Measurements from ENCODE around the gene ZSCAN30. TPM values are rescaled to one million over a fixed set of nuclear protein-coding genes. Genes with fewer than 3 reads are reported as not detected.
"Not testable (repeated sequence)": the region's sequence is repeated elsewhere in the genome, so short reads cannot be mapped to it uniquely, and the experiment has no call there.

The ZSCAN30 gene
- total RNA-seq, 3 donors from 2014 or later = 5.0 to 8.5 (median 5.1) TPM

GRCh38 chr18:35236571-35237363 is 53.3 kb downstream of the ZSCAN30 start:
- DNase-seq (no peak), ATAC-seq (no peak)
- no peaks in the 10 kb centered on the region for H3K4me1 Mint-ChIP-seq (ENCODE audit: low read depth)
- no peaks in the 10 kb centered on the region for H3K9me3 Mint-ChIP-seq
- H3K36me3 Mint-ChIP-seq (ENCODE audit: insufficient read depth) = no peaks in the 10 kb centered on the region
- H3K27me3 Mint-ChIP-seq (ENCODE audit: low read depth) = no peaks in the 10 kb centered on the region
- no peak overlapping the region for H3K4me3 Mint-ChIP-seq

- Mint-ChIP-seq H3K9me3 (no peaks in the 10 kb centered on the region), H3K27me3 (ENCODE audit: low read depth) (no peaks in the 10 kb centered on the region), H3K36me3 (ENCODE audit: insufficient read depth) (no peaks in the 10 kb centered on the region), H3K4me3 (peak overlapping the region; percentile 54), H3K4me1 (ENCODE audit: low read depth) (peaks cover 3% of the 10 kb centered on the region)
- ATAC-seq (peak; percentile 78 to 85), DNase-seq (peak; percentile 76)
Measured at GRCh38 chr18:35231052-35231451, 59.0 kb downstream of the ZSCAN30 start.

GRCh38 chr18:35227254-35227653 is 62.8 kb downstream of the ZSCAN30 start:
- Mint-ChIP-seq H3K4me3 (no peak overlapping the region), H3K9me3 (no peaks in the 10 kb centered on the region), H3K4me1 (ENCODE audit: low read depth) (peaks cover 3% of the 10 kb centered on the region), H3K36me3 (ENCODE audit: insufficient read depth) (no peaks in the 10 kb centered on the region), H3K27me3 (ENCODE audit: low read depth) (peaks cover 3% of the 10 kb centered on the region)
- DNase-seq (no peak), ATAC-seq (peak; percentile 18 to 28)

- DNase-seq = no peak
- H3K9me3 Mint-ChIP-seq = no peaks in the 10 kb centered on the region
- H3K4me3 Mint-ChIP-seq = no peak overlapping the region
- peaks cover 3% of the 10 kb centered on the region for H3K27me3 Mint-ChIP-seq (ENCODE audit: low read depth)
- no peak for ATAC-seq
- H3K36me3 Mint-ChIP-seq (ENCODE audit: insufficient read depth) = no peaks in the 10 kb centered on the region
- no peaks in the 10 kb centered on the region for H3K4me1 Mint-ChIP-seq (ENCODE audit: low read depth)
Measured at GRCh38 chr18:35223797-35224196, 66.2 kb downstream of the ZSCAN30 start.

GRCh38 chr18:35220424-35220823 is 69.6 kb downstream of the ZSCAN30 start:
- DNase-seq = no peak
- ATAC-seq = no peak
- no peaks in the 10 kb centered on the region for H3K4me1 Mint-ChIP-seq (ENCODE audit: low read depth)
- no peak overlapping the region for H3K4me3 Mint-ChIP-seq
- H3K27me3 Mint-ChIP-seq (ENCODE audit: low read depth) = peaks cover 8% of the 10 kb centered on the region
- H3K36me3 Mint-ChIP-seq (ENCODE audit: insufficient read depth) = no peaks in the 10 kb centered on the region
- H3K9me3 Mint-ChIP-seq = no peaks in the 10 kb centered on the region

GRCh38 chr18:35219331-35219730 is 70.7 kb downstream of the ZSCAN30 start:
- H3K36me3 Mint-ChIP-seq (ENCODE audit: insufficient read depth); DNase-seq; H3K4me1 Mint-ChIP-seq (ENCODE audit: low read depth); H3K27me3 Mint-ChIP-seq (ENCODE audit: low read depth); H3K9me3 Mint-ChIP-seq; H3K4me3 Mint-ChIP-seq; ATAC-seq: not testable (repeated sequence)

- H3K4me1 Mint-ChIP-seq (ENCODE audit: low read depth); H3K27me3 Mint-ChIP-seq (ENCODE audit: low read depth); H3K9me3 Mint-ChIP-seq; H3K4me3 Mint-ChIP-seq; ATAC-seq; H3K36me3 Mint-ChIP-seq (ENCODE audit: insufficient read depth); DNase-seq: not testable (repeated sequence)
Measured at GRCh38 chr18:35216611-35217010, 73.4 kb downstream of the ZSCAN30 start.

- Mint-ChIP-seq H3K4me3 (no peak overlapping the region), H3K36me3 (ENCODE audit: insufficient read depth) (no peaks in the 10 kb centered on the region), H3K4me1 (ENCODE audit: low read depth) (no peaks in the 10 kb centered on the region), H3K27me3 (ENCODE audit: low read depth) (peaks cover 5% of the 10 kb centered on the region), H3K9me3 (no peaks in the 10 kb centered on the region)
- ATAC-seq (no peak), DNase-seq (no peak)
Measured at GRCh38 chr18:35215026-35215425, 75.0 kb downstream of the ZSCAN30 start.

- H3K4me1 Mint-ChIP-seq (ENCODE audit: low read depth) = not testable (repeated sequence)
Measured at GRCh38 chr18:35205746-35206458, 84.1 kb downstream of the ZSCAN30 start.

GRCh38 chr18:35205199-35205712 is 84.8 kb downstream of the ZSCAN30 start:
- no peaks in the 10 kb centered on the region for H3K4me1 Mint-ChIP-seq (ENCODE audit: low read depth)

More at GRCh38 chr18:35205746-35206458, 84.1 kb downstream of the ZSCAN30 start:
- DNase-seq; H3K36me3 Mint-ChIP-seq (ENCODE audit: insufficient read depth); H3K27me3 Mint-ChIP-seq (ENCODE audit: low read depth); ATAC-seq; H3K4me3 Mint-ChIP-seq; H3K9me3 Mint-ChIP-seq: not testable (repeated sequence)

GRCh38 chr18:35203067-35203466 is 87.0 kb downstream of the ZSCAN30 start:
- ATAC-seq = no peak
- no peaks in the 10 kb centered on the region for H3K36me3 Mint-ChIP-seq (ENCODE audit: insufficient read depth)
- peaks cover 8% of the 10 kb centered on the region for H3K27me3 Mint-ChIP-seq (ENCODE audit: low read depth)
- no peak for DNase-seq
- no peak overlapping the region for H3K4me3 Mint-ChIP-seq
- H3K4me1 Mint-ChIP-seq (ENCODE audit: low read depth) = no peaks in the 10 kb centered on the region
- peaks cover 10% of the 10 kb centered on the region for H3K9me3 Mint-ChIP-seq

More at GRCh38 chr18:35205199-35205712, 84.8 kb downstream of the ZSCAN30 start:
- no peak overlapping the region for H3K4me3 Mint-ChIP-seq
- no peak for ATAC-seq
- no peak for DNase-seq
- peaks cover 3% of the 10 kb centered on the region for H3K27me3 Mint-ChIP-seq (ENCODE audit: low read depth)
- H3K36me3 Mint-ChIP-seq (ENCODE audit: insufficient read depth) = no peaks in the 10 kb centered on the region
- peaks cover 10% of the 10 kb centered on the region for H3K9me3 Mint-ChIP-seq

GRCh38 chr18:35201256-35201931 is 88.6 kb downstream of the ZSCAN30 start:
- DNase-seq (no peak), ATAC-seq (no peak)
- H3K36me3 Mint-ChIP-seq (ENCODE audit: insufficient read depth) = no peaks in the 10 kb centered on the region
- H3K4me3 Mint-ChIP-seq = no peak overlapping the region
- H3K4me1 Mint-ChIP-seq (ENCODE audit: low read depth) = no peaks in the 10 kb centered on the region
- H3K9me3 Mint-ChIP-seq = peaks cover 10% of the 10 kb centered on the region
- peaks cover 8% of the 10 kb centered on the region for H3K27me3 Mint-ChIP-seq (ENCODE audit: low read depth)

Measured in activated T-cell treated with anti-CD3 and anti-CD28 coated beads, Interleukin-2, amount 50 U/mL, for 4 hours (primary cell).